Measurements from ENCODE around the gene DUT.

The DUT gene

DNA sequence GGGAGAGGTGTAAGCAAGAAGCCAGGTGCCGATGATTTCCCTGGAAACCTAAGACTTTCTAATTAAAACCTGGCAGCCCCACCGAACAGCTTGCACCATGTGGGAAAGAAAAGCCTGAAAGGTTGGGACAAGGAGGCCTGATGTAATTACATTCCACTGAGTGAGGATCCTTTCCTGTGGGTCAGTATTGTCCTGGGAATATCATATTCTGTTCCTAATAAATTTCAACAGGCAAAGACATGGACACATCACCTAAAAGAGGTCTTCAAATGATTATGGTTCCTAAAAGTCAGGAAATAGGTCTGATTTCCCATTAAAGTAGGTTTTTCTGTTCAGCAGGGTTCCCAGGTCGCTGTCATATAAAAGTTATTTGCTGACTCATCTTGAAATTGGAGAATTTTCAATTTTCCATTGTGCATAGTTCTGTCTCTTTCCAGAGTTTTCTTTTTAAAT, 58.5 kb downstream of the DUT start:
- TF ChIP-seq ZFX (IDR thresholded peaks at IDR 0.05; ENCODE audit: borderline replicate concordance) (no peak), CTCF (IDR thresholded peaks at IDR 0.05) (no peak)
- no peak overlapping the region for H3K27ac ChIP-seq

DNA sequence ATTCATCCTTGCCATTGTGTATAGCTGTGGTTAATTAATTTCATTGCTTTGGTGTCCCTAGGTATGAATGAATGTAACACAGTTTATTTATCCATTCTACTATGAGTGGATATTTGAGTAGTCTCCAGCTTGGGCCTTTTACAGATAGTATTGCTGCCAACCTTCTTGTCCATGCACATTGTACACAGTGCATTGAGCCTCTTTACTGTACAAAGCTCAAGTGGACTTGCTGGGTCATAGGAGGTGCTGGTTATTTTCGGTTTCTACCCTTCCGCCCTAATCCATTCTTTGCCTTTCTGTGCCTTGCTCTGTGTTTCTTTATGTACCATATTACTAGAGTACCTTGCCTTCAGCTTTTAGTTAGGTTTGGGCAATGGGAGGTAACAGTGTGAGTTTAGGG, 60.7 kb downstream of the DUT start:
- no peak overlapping the region for H3K27ac ChIP-seq
- no peak for TF ChIP-seq ZFX (IDR thresholded peaks at IDR 0.05; ENCODE audit: borderline replicate concordance)
- no peak for TF ChIP-seq CTCF (IDR thresholded peaks at IDR 0.05)

- TF ChIP-seq CTCF (IDR thresholded peaks at IDR 0.05) = no peak
- TF ChIP-seq ZFX (IDR thresholded peaks at IDR 0.05; ENCODE audit: borderline replicate concordance) = no peak
- H3K27ac ChIP-seq = no peak overlapping the region
Measured at GRCh38 chr15:48392356-48392755, 61.1 kb downstream of the DUT start.
